ENCODE data around the gene GOLGA6L4.
"Not testable (repeated sequence)": the region's sequence is repeated elsewhere in the genome, so short reads cannot be mapped to it uniquely, and the experiment has no call there.

GOLGA6L4 gene, protein sequence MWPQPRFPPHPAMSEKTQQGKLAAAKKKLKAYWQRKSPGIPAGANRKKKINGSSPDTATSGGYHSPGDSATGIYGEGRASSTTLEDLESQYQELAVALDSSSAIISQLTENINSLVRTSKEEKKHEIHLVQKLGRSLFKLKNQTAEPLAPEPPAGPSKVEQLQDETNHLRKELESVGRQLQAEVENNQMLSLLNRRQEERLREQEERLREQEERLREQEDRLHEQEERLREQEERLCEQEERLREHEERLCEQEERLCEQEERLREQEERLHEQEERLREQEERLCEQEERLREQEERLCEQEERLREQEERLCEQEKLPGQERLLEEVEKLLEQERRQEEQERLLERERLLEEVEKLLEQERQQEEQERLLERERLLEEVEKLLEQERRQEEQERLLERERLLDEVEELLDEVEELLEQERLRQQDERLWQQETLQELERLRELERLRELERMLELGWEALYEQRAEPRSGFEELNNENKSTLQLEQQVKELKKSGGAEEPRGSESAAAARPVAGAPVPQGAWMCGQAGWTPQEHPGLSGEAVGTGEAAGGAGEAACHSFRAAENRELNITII

GRCh38 chr15:84235573-84235972 lies at the start of gene GOLGA6L4:
Gene GOLGA6L4 (plus strand): TSS chr15:84235773. CDS start chr15:84235835, 62 bp downstream.
- not testable (repeated sequence) for H3K4me3 ChIP-seq (ENCODE audit: low read depth, low read length)

GRCh38 chr15:84192982-84193381 lies 42.6 kb upstream of the GOLGA6L4 start:
- not testable (repeated sequence) for H3K4me3 ChIP-seq (ENCODE audit: low read depth, low read length)

GRCh38 chr15:84195603-84196002 lies 40.0 kb upstream of the GOLGA6L4 start:
- not testable (repeated sequence) for H3K4me3 ChIP-seq (ENCODE audit: low read depth, low read length)

- not testable (repeated sequence) for H3K4me3 ChIP-seq (ENCODE audit: low read depth, low read length)
Measured at GRCh38 chr15:84196530-84197188, 38.9 kb upstream of the GOLGA6L4 start.

GRCh38 chr15:84199865-84200264 lies 35.7 kb upstream of the GOLGA6L4 start:
- H3K4me3 ChIP-seq (ENCODE audit: low read depth, low read length), result not testable (repeated sequence)

DNA sequence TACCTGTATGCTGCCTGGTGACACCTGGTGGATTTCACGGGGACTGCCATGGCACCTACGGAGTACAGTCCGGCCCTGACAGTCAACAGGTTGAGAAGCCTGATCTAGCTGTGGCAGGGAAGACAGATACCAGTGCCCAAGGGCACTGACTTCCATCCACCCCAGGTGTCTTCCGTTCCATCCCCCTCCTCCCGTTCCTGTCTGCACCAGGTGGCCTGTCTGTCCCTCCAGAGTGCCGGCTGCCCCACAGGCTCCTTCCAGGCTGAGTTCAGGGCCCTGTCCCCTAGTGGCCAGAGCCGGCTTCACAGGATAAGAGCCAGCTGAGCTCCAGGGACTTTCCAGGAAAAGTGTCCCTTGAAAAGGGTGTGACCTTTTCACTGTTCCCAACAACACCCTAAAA lies 10.9 kb downstream of the GOLGA6L4 start:
- H3K4me3 ChIP-seq (ENCODE audit: low read depth, low read length), result not testable (repeated sequence)
